ENCODE measurements around the gene COMMD1. TPM values are rescaled to one million over a fixed set of nuclear protein-coding genes. Genes with fewer than 3 reads are reported as not detected.

Gene COMMD1
- total and polyA plus RNA-seq, 10 donors, result 23.9 to 40.1 (median 35.0) TPM

DNA sequence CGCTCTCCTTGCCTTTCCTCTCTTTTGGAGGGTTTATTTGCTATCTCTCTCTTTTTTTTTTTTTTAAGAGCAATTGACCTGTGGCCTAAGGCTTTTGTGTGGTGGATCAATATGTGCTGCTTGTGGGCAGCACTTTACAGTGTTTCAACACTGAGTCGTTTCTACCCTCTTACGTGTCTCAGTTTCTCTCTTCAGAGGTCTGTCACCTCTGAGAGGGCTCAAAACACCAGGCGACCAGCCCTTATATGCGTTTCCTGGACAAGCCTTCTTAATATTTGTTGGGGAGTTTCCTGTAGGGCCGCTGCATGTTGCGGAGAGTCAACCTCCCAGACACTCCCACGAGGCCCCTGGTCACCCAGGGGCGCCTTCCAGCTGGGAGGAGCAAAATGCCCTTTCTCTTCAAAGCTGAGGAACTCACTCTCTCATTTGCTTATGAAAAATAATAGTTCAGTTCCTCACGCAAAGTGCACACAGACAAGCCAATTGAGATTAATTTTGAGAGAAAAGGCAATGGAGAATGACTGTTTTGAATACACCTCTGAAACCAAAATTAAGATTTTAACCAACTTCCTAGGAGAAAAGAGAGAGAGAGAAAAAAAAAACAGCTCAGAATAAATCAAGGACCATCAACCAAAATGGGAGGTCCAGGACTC lies 194.2 kb downstream of the COMMD1 start:
- no peaks in the 10 kb centered on the region for H3K36me3 ChIP-seq
- H3K9me3 ChIP-seq, result no peaks in the 10 kb centered on the region
- WGBS, 5 donors, result 47 to 61% (median 54%) methylated on average over 10 of the region's 10 CpGs
- TF ChIP-seq CTCF (IDR thresholded peaks at IDR 0.05 in 8 of 11, conservative IDR thresholded peaks at IDR 0.05 in 3 of 11) (no peak), POLR2A (IDR thresholded peaks at IDR 0.05) (no peak), POLR2AphosphoS5 (IDR thresholded peaks at IDR 0.05) (peak in 1 of 3 donors; percentile 31)
- H3K4me3 ChIP-seq, result no peak overlapping the region
- no peak for DNase-seq
- H3K27me3 ChIP-seq (replicated peaks in 1 of 7), result no peaks in the 10 kb centered on the region
- intact Hi-C loops (cut with DNase I; ENCODE audit: low total_unique reads), result no loop called here
- H3K4me1 ChIP-seq, result peaks cover 0 to 27% (median 12%) of the 10 kb centered on the region in 6 donors
- H3K27ac ChIP-seq, result peak overlapping the region in 1 of 8 donors; percentile 13

DNA sequence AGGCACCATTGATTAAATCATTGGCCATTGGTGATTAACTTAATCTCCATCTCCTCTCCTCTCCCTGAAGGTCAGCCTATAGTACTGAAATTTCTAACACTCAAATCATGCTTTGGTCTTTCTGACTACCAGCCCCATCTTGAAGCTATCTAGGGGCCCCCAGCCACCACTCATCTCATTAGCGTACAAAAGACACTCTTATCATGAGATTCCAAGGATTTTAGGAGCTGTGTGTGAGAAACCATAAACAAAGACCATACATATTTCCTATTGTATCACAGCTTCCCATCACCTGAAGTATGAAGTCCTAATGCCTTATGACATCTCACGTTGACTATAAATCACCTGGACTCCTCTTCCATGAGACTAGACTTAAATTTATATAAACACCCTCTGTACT lies 196.4 kb downstream of the COMMD1 start:
- H3K36me3 ChIP-seq, result no peaks in the 10 kb centered on the region
- DNase-seq, result no peak
- 94 to 100% (median 95%) methylated on average over 2 of the region's 2 CpGs for WGBS, 5 donors
- H3K27me3 ChIP-seq (replicated peaks in 1 of 7), result no peaks in the 10 kb centered on the region
- H3K4me3 ChIP-seq, result no peak overlapping the region
- TF ChIP-seq CTCF (IDR thresholded peaks at IDR 0.05 in 8 of 11, conservative IDR thresholded peaks at IDR 0.05 in 3 of 11) (no peak), POLR2AphosphoS5 (IDR thresholded peaks at IDR 0.05) (no peak), POLR2A (IDR thresholded peaks at IDR 0.05) (no peak)
- intact Hi-C loops (cut with DNase I; ENCODE audit: low total_unique reads), result no loop called here
- no peaks in the 10 kb centered on the region for H3K9me3 ChIP-seq
- peaks cover 0 to 27% (median 12%) of the 10 kb centered on the region in 6 donors for H3K4me1 ChIP-seq
- no peak overlapping the region for H3K27ac ChIP-seq

- WGBS, 5 donors, result 92 to 100% (median 95%) methylated on average over 1 of the region's 1 CpG
- H3K9me3 ChIP-seq, result no peaks in the 10 kb centered on the region
- no peak for TF ChIP-seq POLR2AphosphoS5 (IDR thresholded peaks at IDR 0.05)
- TF ChIP-seq CTCF (IDR thresholded peaks at IDR 0.05 in 8 of 11, conservative IDR thresholded peaks at IDR 0.05 in 3 of 11), result no peak
- TF ChIP-seq POLR2A (IDR thresholded peaks at IDR 0.05), result no peak
- no peak overlapping the region for H3K4me3 ChIP-seq
- no peaks in the 10 kb centered on the region for H3K36me3 ChIP-seq
- H3K4me1 ChIP-seq, result peaks cover 0 to 26% (median 12%) of the 10 kb centered on the region in 6 donors
- no peaks in the 10 kb centered on the region for H3K27me3 ChIP-seq (replicated peaks in 1 of 7)
- intact Hi-C loops (cut with DNase I; ENCODE audit: low total_unique reads), result no loop called here
- no peak for DNase-seq
- H3K27ac ChIP-seq, result no peak overlapping the region
Measured at GRCh38 chr2:62102402-62102920, 197.0 kb downstream of the COMMD1 start.

GRCh38 chr2:62109554-62109953 lies 204.1 kb downstream of the COMMD1 start:
- no peaks in the 10 kb centered on the region for H3K9me3 ChIP-seq
- WGBS, 5 donors, result 90 to 96% (median 92%) methylated on average over 2 of the region's 2 CpGs
- no peak for DNase-seq
- no peaks in the 10 kb centered on the region for H3K36me3 ChIP-seq
- H3K27me3 ChIP-seq (replicated peaks in 1 of 7), result no peaks in the 10 kb centered on the region
- no peak overlapping the region for H3K27ac ChIP-seq
- no peak for TF ChIP-seq CTCF (IDR thresholded peaks at IDR 0.05 in 8 of 11, conservative IDR thresholded peaks at IDR 0.05 in 3 of 11)
- TF ChIP-seq POLR2AphosphoS5 (IDR thresholded peaks at IDR 0.05), result no peak
- TF ChIP-seq POLR2A (IDR thresholded peaks at IDR 0.05), result no peak
- H3K4me3 ChIP-seq, result no peak overlapping the region
- peaks cover 0 to 12% (median 0%) of the 10 kb centered on the region in 6 donors for H3K4me1 ChIP-seq
- intact Hi-C loops (cut with DNase I; ENCODE audit: low total_unique reads), result no loop called here
